NB4 (cell line): Measurements from ENCODE around the gene TDRD1.
"Not testable (repeated sequence)": the region's sequence is repeated elsewhere in the genome, so short reads cannot be mapped to it uniquely, and the experiment has no call there.

ENCODE experiments used
- DNase-seq: peaks from one replicate; pipeline ENCODE4 v3.0.0; 2010; ENCODE audit warnings: low read depth
- H3K4me3 ChIP-seq: one replicate; pipeline ENCODE4 v1.5.1; 2011; ENCODE audit warnings: mild to moderate bottlenecking, low read depth, low read length, moderate library complexity
- CTCF ChIP-seq: IDR thresholded peaks from one replicate; pipeline ENCODE4 v1.5.1; 2012; ENCODE audit warnings: low read depth, low read length
- MAX ChIP-seq: IDR thresholded peaks from 2 replicates; pipeline ENCODE4 v1.6.1; 2011; ENCODE audit warnings: low read depth, low read length
- MYC ChIP-seq: IDR thresholded peaks from 2 replicates; pipeline ENCODE4 v1.6.1; 2011; ENCODE audit warnings: low read depth, low read length
- POLR2A ChIP-seq: IDR thresholded peaks from 2 replicates; pipeline ENCODE4 v1.6.1; 2011; ENCODE audit warnings: mild to moderate bottlenecking; ENCODE audit not compliant: insufficient read length; ENCODE audit errors: extremely low read depth

The TDRD1 gene

GRCh38 chr10:114179148-114179547 lies at the start of gene TDRD1:
Gene TDRD1 (plus strand): TSS chr10:114179353. CDS start chr10:114187832, 8,479 bp downstream.
- DNase-seq: no peak
- TF ChIP-seq CTCF (no peak), MAX (no peak), MYC (no peak), POLR2A (no peak)
- H3K4me3 ChIP-seq: no peak within 1 kb of the TSS

GRCh38 chr10:114131094-114131493 lies 48.1 kb upstream of the TDRD1 start:
- DNase-seq: peak; percentile 73

GRCh38 chr10:114135476-114135875 lies 43.7 kb upstream of the TDRD1 start:
- no peak for DNase-seq
- no peak overlapping the region for H3K4me3 ChIP-seq
- no peak for TF ChIP-seq POLR2A
- no peak for TF ChIP-seq MAX
- no peak for TF ChIP-seq MYC
- TF ChIP-seq CTCF: no peak

More at GRCh38 chr10:114131094-114131493, 48.1 kb upstream of the TDRD1 start:
- H3K4me3 ChIP-seq: no peak overlapping the region
- no peak for TF ChIP-seq MYC
- no peak for TF ChIP-seq CTCF
- TF ChIP-seq MAX: no peak
- no peak for TF ChIP-seq POLR2A

- TF ChIP-seq MAX: no peak
- no peak for TF ChIP-seq CTCF
- TF ChIP-seq POLR2A: no peak
- no peak for TF ChIP-seq MYC
- H3K4me3 ChIP-seq: no peak overlapping the region
- no peak for DNase-seq
Observed at GRCh38 chr10:114138581-114138980, 40.6 kb upstream of the TDRD1 start.

- H3K4me3 ChIP-seq: no peak overlapping the region
- TF ChIP-seq MAX (no peak), CTCF (no peak), MYC (no peak), POLR2A (no peak)
- no peak for DNase-seq
Observed at GRCh38 chr10:114140036-114140435, 39.1 kb upstream of the TDRD1 start.

GRCh38 chr10:114140827-114141226 lies 38.3 kb upstream of the TDRD1 start:
- not testable (repeated sequence) for DNase-seq, H3K4me3 ChIP-seq
